Measurements from ENCODE around the gene STX16.
A peak's percentile ranks its signal among the peaks of the same experiment; 100 is the strongest.

The STX16 gene

DNA sequence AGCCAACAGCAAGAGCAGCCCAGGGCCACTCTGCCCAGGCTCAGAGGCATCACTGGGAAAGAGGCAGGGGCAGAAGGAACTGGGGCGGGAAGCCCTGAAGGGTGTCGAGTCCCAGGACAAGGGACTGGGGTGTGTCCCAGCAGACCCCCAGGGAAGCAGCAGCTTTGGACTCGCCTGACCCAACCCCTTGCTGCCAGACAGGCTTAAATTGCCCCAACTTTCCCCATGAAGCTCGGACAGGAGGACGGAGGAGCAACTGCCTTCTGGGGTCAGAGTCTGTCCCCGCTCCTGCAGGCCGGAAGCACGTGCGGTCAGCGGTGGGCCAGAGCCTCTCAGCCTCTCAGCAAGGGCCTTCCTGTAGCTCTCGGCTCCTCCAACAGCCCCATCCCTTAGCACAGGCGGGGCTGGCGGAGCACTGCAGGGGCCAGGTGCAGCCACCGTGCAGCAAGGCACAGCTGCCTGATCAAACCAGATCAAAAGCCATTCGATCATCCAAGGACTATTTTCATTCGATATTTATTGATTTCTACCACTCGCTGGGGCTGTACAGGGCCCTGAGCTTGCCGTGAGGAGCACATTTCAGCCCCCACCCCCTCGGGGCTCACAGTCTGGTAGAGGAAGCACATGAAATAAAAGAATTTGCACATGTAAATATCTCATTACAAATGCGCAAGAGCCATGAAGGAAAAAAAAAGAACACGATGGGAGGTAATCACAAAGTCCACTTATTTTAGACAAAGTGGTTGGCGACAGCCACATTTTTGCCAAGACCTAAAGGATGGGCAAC, 31.8 kb upstream of the STX16 start:
- DNase-seq: no peak

DNA sequence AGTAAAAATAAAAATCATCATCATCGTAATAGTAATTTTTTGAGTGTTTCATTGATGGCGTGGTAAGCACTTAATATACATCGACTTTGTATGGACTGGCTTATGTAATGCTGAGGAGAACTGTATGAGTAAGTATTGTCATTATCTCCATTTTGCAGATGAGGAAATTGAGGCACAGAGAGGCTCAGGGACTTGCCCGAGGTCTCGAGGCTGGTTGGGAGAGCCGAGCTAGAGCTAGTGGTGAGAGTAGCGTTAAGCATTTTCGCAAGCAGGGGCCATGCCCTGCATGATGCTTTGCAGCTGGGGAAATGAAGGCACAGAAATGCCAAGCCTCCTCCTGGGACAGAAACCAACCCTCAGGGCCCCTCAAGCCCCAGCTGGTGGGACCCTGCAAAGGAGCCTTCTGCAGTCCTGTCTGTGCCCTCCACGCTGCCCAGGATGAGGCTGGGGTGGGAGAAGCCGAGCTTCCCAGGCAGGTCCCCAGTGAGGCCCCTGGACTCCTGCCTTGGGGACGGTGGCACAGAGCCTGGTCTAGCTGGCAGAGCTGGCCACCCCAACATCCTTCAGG, 31.1 kb upstream of the STX16 start:
- no peak for DNase-seq

DNA sequence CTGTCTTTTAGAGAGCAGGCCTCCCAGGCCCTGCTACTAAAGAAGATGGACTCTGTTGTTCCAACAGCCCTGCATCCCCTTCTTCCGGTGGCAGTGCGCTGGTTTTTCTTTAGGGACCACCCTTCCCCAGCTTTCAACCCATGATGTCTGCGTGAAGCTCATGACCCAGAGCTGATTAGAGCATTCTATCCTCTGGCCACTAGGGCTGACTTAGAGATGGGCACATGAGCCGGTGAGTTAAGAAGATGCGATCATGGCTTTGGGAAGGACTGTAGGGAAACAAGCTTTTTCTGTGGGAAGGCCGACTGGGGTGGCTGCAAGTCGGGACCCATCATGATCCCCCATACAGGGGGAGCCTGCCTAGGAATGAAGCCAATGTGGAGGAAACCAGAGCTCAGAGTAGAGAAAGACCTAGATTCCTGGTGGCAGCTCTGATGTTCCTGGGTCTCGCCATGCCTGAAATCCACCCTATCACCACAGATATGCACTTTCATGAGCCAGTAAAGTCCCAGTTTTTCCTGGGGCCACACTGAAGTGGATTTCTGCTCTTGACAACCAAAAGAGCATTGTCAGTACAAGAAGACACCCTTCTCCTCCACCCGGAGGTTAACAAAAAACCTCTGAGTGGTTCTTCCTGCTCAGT, 29.1 kb upstream of the STX16 start:
- DNase-seq: no peak

- no peak for DNase-seq
Measured at GRCh38 chr20:58622671-58623578, 28.2 kb upstream of the STX16 start.

GRCh38 chr20:58623579-58624473, 27.3 kb upstream of the STX16 start:
- DNase-seq: no peak

DNA sequence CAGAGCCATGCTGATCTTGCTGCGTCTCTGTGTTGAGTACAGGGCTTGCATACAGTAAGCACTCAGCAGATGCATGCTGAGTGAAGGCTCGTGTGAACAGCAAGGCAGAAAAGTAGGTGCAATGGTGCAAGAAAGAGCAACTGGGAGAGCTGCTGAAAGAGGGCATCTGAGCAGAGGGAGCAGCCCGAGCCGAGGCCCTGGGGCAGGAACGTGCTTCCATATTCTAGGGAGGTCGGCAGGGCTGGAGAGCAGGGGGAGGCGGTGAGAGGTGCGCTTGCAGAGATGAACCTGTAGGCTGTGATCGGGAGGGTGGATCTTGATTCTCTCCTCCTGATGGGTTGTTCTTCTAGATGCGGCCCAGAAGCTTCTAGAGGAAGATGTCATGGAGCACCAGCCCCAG, 26.4 kb upstream of the STX16 start:
- no peak for DNase-seq

GRCh38 chr20:58625585-58625984, 25.5 kb upstream of the STX16 start:
- DNase-seq: no peak

- DNase-seq: no peak
Measured at GRCh38 chr20:58626051-58626450, 25.0 kb upstream of the STX16 start.

DNA sequence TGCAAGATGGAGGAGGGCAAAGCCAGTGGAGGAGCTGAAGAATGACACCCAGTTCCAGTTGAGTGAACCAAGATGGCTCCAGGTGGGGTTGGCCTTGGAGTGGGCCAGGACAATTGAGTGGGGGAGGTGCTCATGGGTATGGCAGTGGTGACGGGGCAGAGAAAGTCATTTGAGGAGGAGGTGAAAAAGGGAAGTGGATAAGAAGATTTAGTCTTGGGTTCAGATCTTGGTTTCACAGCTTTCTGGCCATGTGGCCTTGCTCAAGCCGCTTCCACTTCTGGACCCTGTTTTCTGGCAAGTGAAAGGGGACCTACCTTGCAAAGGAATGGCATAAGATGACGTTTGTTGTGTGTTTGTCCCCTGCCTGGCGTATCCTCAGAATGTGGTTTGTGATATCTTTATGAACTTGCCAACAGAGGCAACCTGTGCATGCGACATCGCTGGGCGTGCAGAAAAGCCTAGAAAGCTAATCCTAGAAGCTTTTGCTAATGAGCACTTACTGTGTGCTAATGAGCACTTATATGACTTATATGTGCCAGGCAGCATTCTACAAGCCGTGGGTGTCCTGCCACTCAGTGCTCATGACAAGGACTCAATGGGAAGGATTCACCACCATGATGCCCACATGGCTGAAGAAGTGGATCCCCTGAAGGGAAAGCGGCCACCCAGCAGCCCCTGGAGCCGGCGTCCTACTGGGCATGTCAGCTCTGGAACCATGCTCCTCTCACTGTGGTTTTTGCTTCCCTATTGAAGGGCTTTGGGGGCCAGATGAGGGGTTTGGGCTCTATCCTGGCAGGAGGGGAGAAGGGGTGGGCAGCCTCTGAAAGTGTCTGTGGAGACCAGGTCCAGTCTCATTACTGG, 23.6 kb upstream of the STX16 start:
- DNase-seq: no peak

GRCh38 chr20:58628491-58629214, 22.4 kb upstream of the STX16 start:
- DNase-seq: no peak

DNA sequence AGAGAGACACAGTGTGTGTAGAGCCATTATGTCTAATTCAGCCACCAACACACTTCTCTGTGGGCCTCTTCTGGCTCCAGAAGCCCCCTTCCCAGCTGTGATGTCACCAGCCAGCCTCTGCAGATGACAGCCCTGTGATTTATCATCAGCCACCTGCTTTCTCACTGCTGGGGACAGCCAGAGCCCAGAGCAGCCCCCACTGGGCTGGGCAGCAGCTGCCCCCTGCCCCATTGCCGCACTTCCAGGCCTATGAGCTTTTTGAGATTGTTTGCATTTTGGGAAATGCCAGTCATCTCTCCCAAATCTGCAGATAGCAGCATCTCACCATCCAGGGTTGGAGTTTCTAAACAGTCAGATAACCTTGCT, 21.9 kb upstream of the STX16 start:
- DNase-seq: no peak

DNA sequence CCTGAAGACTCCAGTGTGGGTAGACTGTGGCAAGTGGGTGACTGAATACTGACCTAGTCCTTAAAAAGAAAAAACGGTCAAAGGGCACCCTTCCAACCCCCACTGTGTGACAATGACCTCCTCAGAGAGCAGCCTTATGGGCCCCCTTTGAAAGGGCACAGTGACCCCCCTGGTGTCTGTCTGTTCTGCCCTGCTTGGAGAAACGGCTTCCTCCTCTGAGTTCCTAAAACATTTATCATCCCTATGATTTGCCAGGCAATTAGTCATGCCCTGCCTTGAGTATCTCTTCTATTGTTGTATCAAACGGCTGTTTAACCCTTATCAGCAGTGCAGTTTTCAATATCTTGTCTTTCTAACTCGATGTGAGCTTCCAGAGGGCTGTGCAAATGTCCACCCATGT, 21.0 kb upstream of the STX16 start:
- DNase-seq: no peak

GRCh38 chr20:58633161-58634053, 17.7 kb upstream of the STX16 start:
- DNase-seq: no peak

GRCh38 chr20:58634059-58634458, 17.0 kb upstream of the STX16 start:
- no peak for DNase-seq

- peak; percentile 71 for DNase-seq
Measured at GRCh38 chr20:58634521-58635278, 16.4 kb upstream of the STX16 start.

DNA sequence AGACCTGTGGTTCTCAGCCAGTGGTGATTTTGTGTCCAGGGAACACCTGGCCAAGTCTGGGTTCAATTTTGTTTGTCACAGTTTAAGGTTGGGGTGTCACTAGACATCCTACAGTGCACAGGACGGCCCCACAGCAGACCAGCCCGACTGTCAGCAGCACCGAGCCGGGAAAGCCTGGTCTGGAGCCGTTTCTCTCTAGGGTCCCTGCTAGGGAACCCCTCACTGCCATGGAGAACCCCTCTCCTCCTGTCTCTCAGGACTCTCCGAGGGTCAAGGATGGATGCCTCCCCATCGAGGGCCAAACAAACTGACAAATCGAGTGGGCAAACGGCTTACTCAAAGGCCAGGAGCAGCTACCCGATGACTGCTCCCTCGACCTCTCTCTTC, 15.8 kb upstream of the STX16 start:
- DNase-seq: no peak

- DNase-seq: no peak
Measured at GRCh38 chr20:58636396-58636982, 14.6 kb upstream of the STX16 start.

DNA sequence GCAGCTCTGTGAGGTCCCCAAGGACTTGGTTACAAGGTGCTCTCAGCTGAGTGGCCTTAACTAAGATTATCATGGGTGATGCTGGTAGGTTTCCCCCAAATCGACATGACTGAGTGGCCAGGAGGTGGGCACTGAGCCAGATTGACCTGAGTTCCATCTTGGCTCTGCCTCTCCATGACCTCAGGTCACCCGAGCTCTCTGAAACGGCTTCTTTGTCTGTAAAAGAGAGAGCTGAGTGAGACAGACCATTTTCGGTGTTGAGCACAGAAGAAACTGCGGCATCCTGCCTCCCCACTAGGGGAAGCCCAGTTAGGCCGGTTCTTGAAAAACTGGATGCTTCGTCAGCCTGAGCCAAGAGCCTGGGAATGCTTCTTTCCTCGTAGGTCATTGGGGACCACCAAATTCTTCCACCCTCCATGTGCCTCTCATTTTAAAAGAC, 14.1 kb upstream of the STX16 start:
- DNase-seq: no peak

Data from activated naive CD4-positive, alpha-beta T cell treated with anti-CD3 and anti-CD28 coated beads, Interleukin-2, amount 50 U/mL, for 16 hours (primary cell).